NCI-H128 (cell line): Measurements from ENCODE around the gene ABCA12.

ENCODE experiments used
- DNase-seq: peaks from one replicate; lab custom pipeline; 2025; ENCODE audit not compliant: unreplicated experiment; lab: John Stamatoyannopoulos, UW

ABCA12 gene

DNA sequence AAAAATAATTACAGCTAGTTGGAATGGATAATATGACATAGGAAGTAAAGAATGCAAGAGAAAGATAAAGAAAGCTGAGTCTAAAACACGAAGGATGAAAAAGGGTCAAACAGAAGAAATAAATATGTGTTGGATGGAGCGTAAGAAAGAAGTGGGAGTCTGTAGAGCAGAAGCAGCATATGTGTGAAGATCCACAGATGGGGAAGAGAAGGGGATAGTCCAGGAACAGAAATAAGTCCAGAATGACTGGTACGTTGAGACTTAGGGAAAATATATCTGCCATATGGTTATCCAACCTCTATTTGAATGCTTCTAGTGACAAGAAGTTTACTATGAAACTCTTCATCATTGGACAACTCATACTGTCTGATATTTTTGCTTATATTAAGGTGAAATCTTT is 18.0 kb downstream of the ABCA12 start:
- no peak for DNase-seq

DNA sequence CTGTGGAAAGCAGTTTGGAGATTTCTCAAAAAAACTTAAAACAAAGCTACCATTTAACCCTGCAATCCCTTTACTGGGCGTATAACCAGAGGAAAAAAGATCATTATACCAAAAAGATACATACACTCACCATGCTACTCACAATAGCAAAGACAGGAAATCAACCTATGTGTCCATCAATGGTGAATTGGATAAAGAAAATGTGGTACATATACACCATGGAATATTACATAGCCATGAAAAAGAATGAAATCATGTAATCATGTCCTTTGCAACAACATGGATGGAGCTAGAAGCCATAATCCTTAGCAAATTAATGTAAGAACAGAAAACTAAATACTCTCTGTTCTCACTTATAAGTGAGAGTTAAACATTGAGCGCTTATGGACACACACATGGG is 18.6 kb downstream of the ABCA12 start:
- DNase-seq = no peak

DNA sequence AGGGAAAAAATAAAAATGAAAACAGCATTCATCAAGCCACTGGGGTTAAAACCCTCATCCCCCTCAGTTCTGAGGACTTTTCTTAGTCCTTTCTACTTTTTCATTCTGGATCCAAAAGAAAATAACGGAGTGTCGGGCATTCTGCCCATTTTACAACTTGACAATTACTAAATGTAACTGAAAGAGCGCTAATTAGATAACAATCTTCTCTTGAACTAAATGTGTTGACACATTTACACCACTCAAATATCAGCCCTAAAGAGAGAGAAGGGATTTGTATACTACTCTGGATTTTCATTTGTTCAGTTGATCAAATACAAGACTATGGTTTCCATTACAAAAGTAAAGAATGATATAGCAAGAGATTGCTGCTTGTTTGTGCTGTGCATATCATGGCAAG is 27.5 kb downstream of the ABCA12 start:
- DNase-seq = no peak

DNA sequence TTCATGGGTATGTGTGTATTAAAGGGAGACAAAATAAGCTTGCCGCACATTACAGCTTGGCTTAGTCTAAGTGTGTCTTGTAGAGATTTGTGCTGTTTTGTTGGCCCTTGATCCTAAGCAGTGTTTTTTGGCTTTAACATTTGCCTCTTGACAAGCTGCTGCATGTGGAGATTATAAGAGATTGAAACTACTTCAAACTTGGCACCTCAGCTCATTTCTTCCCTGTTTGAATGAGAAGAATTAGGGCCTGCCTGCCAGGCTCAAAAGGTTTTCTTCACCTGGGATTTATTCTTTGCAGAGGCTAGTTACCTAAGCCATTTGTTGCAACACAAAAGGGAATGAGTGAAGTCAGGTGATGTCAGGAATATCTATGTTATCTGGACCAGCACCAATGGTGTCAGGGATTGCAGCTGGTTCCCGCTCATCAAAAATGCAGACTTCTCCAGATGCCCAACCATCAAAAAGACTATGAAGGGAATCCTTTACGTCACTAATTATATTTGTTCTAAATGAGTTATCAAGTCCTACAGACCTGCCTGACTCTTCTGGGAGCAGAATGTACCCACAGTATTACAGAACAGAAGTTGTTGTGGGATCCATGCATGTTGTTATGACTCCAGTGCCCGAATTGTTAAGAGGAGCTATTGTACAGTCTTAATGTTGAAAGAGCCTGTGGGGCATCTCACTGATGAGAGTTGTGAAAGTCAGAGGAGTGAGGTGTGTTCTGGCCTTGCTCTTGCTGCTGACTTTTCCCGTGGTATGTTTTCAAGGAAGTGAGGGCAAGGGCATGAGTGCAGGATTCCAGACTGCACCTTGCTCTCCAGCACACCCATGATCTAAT is 31.0 kb downstream of the ABCA12 start:
- DNase-seq = no peak

DNA sequence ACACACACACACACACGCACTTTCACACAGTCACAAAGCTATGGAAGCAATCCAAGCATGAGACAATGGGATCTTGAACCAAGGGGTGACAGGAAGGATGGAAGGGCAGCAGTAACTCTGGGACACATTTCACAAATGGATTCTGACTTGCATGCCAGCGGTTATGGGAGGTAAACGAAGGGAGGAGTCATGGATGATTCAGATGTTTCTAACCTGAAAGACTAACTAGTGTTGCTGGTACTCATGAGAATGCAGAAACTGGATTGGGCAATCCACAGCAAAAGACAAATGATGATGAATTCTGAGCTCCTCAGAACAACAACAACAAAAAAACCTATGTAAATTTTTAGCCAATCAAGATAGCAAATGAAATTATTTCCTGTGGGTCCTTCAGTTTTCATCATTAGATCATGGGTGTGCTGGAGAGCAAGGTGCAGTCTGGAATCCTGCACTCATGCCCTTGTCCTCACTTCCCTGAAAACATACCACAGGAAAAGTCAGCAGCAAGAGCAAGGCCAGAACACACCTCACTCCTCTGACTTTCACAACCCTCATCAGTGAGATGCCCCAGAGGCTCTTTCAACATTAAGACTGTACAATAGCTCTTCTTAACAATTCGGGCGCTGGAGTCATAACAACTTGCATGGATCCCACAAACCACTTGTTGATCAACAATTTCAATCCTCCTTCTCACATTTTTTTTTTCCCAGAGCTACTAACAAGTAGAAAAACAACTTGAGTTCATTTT is 32.6 kb downstream of the ABCA12 start:
- no peak for DNase-seq

DNA sequence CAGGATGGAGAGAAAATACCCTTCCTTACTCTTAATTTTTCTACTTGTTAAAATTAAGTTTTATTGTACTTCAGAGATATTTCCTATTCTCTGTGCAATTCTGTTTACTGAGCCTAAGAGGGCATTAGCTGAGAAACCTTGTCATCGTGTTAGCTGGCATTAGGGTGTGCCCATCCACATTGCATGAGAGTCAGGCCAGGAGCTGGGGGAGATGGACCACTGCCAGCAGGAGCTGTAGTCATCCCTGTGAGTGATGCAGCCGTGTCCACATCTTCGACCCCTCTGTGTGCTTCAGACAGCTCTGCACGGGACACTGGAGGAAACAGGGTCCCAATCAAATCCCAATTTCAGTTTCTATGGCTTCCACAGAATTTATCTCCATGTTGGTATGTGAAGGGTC is 34.2 kb downstream of the ABCA12 start:
- DNase-seq = no peak

DNA sequence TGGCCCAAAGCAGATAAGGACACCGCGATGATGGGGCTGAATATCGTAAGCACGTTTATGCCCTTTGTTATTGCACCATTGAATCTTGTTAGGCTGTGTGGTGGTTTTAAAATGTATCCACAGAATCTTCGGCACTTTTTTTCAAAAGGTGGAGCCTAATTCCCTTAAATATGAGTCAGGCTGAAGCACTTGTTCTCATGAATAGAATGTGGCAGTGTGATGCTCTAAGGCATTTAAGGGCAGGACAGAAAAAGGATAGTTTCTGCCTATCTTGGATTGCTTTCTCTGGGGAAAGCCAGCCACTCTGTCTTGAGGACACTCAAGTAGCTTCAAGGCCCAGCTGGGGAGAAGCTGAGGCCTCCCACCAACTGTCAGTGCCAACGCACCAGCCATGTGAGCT is 39.6 kb downstream of the ABCA12 start:
- DNase-seq = no peak

DNA sequence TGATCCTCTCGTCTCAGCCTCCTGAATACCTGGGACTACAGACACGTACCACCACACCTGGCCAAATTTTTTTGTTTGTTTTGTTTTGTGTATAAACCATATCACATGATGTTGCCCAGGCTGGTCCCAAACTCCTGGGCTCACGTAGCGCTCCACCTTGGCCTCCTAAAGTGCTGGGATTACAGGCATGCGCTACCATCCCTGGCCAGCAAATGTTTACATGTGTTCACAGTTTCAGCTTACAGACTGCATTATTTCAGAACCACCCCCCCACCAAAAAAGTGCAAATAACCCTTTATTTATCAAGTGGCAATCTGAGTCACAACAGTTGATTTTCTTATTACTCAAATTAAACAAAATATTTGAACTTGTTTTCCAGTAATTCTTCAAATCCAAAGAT is 54.3 kb downstream of the ABCA12 start:
- DNase-seq = no peak

DNA sequence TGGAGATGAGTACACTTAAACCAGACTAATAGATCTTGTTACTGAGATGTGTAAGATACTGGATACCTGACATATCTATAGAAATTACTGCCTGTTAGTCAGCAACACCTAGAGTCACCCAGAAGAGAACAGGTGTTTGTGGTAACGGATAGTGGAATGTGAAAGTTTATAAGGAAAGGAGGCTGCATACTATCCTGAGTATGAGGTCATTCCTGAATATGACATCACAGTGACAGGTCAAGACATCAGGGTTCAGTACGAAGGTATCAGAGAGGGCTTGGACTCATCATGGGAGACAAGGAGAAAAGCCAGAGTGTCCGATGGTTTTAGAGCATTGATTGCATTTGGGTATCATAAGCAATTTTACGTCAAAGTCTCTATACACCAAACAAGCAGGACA is 55.3 kb downstream of the ABCA12 start:
- no peak for DNase-seq

DNA sequence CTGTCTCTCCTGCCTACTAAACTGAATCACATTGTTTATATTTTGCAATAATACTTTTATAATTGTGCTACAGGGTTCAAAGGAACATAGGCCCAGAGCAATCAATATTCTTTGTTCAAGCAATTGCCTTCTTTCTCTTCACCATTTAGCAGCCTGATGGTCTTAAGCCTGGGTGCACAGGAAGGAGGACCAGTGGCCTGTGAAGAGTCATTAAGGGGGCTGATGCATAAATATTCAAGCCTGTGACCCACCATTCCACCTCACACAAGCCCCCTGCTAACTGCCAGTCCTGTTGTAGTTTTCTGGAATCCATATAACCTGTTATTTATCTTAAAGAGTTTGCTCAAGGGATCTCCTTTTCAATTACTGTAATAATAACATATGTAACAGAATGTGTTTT is 56.0 kb downstream of the ABCA12 start:
- DNase-seq = no peak

DNA sequence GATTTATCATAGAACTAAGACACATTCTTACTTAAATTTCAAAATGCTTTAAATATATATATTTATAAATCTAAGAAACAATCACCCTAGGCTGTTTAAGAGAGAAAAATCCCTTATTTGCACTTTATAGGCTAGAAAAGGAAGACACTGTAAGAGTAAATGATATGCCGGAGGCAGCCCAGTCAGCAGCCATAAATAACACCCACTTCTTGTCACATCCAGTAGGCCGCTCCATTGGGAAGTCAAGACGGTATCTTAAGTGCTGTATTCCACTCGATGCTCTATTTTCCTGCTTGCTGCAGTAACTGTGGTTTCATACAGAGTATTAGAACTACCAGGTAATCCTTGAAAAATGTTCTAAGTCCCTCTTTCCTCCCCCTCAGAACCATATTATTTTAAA is 57.9 kb downstream of the ABCA12 start:
- DNase-seq = peak; percentile 4

DNA sequence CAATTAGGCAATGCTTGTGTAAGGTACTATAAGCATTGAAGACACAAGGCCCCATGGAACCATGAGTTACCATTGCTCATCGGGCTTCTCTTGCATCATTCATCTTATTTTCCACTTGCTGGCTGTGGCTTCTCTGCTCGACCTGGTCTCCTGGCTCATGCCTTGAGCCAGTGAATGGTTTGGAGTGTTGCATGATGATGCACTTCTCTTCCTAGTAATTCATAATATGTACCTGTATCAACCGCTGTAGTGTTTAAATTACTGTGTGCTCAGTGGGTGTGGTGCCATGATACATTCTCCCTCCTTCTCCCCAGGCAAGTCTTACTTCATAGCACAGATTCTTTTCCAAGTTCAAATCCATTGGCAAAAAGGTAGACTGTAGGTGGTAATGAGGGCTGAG is 66.8 kb downstream of the ABCA12 start:
- no peak for DNase-seq

DNA sequence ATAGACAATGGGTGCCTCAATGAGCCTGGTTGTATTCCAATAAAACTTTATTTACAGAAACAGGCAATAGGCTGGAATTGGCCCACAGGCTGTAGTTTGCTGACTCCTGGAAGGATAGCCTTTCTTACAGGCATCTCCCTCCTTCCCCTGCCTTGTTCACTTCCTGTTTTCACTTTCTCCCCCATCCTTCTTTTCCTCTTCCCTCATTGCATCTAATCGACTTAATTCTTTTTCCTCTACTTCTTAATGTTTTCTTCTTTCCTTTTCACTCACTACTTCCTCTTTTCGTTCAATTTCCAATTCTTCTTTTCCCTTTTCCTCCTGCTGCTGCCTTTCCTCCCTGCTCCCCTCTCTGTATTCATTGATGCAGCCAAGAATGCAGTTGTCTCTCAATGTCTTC is 70.0 kb downstream of the ABCA12 start:
- DNase-seq = no peak

DNA sequence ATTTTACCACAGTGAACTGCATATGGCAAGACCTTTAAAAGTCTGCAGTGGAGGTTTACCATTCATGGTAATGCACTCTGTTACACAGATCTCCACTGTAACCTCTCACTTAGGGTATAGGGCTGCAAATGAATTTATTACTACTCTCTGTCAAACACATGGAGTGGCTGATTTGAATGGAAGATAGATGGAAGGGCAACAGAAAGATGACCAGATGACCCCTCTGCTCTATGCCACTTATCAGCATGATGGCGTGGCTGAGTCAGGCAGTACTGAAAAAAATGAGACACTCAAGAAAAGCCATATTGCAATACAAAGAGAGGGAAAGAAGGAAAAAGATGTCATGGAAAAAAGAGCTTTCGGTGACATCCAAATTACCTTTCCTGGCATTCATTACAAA is 72.3 kb downstream of the ABCA12 start:
- no peak for DNase-seq

DNA sequence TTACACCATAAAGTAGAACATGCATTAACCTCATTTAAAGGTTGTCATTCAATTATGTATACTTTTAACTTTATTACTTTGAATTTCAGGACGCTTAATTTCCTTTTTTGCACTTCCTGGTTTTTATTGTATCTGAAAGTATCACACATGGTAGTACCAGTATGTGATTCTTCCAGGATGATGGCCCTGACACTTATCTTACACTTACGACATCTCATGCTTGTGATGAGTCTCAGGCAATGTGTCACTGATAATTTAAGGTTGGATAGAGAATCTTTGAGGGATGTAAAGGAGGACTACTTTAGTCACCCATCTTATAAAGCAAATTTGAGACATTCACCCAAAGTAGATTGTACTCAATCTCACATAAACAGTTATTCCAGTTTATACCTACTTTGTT is 74.9 kb downstream of the ABCA12 start:
- no peak for DNase-seq

DNA sequence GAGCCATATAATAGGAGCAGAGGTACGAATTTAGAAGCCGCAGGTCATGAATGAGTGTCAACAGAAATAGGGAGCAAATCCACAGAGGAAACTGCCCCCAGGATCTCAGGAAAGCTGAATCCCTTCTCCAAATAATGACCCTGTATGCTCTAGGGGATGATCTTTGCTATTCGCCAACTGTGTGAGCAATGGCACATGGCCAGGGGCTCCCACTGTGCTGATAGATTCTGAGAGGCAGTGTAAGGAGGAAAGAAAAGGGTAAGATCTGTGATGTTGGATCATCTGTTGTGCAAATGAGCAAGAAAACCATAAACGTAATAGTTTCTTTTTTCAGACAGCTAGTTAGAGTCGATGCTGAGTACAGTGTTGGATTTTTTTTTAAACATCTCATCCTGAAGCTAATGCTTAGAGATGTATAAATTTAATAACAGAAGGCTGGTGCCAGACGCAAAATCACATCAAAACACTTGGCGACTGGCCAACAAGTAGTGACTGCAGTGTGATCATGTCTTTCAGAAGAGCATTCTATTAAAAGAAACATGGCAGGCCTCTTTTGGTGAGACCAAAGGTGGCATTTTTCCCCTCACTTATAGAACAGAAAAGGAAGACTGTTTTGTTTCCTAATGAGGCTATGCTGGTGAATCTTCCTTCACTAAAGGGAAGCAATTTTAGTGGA is 77.4 kb downstream of the ABCA12 start:
- DNase-seq = peak; percentile 27

DNA sequence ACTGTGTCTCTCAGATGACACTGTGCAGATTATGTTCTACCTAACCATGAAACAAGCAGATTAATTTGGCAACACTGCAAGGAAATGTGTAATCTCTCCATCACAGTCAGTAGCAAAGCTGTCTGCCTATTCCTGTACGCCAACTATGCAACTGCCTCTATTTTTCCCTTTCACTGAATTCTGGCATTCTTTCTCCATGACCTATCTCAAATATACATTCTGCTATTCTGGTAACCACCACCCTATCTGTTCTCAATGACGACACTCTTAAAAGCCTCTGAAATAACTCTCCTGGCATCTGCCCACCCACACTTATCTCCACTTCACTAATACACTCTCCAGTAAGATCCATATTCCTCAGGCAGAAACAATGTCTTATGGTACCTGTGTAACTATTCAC is 78.7 kb downstream of the ABCA12 start:
- DNase-seq = no peak

DNA sequence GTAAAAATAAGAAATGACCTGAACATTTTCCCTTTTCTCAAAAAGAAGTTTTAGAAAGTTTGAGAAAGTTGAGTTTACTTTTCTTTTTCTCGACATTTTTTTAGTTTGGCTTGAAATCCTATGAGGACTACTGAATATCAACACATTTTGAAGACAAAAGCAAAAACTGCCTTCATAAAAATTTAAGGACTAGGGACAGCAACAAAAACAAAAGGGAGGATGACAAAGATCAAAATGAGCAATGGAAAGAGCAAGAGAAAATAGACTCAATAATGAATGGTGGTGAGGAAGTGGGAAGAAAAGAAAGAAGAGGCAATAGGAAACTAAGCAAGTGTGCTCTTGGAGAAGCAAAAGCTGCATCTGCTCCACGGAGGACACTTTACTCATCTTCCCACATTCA is 82.5 kb downstream of the ABCA12 start:
- DNase-seq = no peak

DNA sequence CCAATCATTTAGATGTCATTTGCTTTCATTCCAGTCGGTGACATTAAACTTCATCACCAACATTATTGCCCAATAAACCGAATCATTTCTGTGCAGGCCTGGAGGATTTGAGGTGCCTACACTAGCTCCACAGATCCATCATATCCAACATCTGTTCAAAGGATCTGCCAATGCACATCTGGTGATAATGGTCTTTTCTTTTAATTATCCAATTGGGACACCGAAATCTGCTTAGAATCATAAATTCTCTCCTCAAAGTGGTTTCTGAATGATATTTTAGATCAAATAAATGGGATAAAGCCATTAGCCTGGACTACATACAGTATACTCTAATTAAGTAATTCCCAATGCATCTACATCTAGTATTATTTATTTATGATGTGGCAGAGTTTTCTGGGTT is 85.6 kb downstream of the ABCA12 start:
- no peak for DNase-seq

DNA sequence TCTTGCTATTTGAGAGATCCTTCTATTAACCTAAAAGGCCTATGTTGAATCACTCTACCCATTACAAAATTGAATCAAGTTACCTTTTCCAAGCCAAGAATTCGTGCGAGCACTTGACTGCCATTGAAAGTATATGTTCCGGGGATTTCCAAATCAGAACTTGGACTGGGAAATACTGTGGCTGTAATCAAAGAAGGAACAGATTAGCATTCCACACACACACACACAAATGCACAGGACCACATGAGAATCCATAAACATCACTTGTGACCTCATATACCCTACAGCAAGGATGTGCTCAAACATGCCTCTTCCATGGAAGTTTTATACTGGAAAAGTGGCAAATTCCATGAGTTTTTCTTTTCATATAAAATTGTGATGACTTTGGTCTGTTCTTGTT is 86.0 kb downstream of the ABCA12 start:
- DNase-seq = no peak

DNA sequence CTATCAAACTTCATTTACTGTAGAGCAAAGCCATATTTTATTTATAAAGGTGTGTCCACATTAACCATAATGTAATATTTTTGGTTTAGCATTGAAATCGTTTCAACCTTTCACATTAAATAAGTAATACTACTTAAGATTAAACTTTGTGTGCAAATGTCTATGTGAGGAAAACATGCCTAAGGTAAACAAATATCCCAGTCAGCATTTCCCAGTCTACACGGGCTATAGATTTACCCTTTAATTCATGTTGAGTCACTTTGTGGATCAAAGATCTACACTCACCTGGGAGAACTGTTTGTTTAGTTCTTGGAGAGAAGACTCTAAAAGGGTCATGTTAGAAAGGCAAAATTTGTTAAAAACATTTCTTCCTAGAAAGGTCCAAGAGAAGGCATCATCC is 89.1 kb downstream of the ABCA12 start:
- no peak for DNase-seq

DNA sequence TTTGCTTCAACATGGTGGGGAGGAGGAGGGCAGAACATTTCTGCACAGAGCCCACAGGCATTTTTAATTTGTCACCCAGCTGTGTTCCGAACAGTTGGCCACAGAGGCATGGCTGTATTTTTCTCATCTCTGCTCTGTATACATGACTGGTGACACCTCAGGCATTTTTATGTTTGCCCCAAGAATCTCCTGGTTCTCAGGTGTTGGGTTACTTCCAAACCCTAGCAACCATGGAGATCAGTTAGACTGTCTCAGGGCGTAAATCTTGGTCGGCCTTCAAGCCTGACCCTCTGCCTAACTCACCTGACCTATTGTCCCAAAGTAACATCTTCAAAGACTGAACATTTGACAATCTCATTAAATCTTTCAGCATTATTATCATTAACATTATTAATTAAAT is 100.0 kb downstream of the ABCA12 start:
- DNase-seq = no peak
